Activated CD4-positive, CD25-positive, alpha-beta regulatory T cell treated with anti-CD3 and anti-CD28 coated beads, Interleukin-2, amount 50 U/mL, for 72 hours (primary cell): ENCODE measurements around the gene GRK6.

Experiments used
- DNase-seq: peaks from one replicate; pipeline ENCODE4 v3.0.0; 2021

The GRK6 gene

DNA sequence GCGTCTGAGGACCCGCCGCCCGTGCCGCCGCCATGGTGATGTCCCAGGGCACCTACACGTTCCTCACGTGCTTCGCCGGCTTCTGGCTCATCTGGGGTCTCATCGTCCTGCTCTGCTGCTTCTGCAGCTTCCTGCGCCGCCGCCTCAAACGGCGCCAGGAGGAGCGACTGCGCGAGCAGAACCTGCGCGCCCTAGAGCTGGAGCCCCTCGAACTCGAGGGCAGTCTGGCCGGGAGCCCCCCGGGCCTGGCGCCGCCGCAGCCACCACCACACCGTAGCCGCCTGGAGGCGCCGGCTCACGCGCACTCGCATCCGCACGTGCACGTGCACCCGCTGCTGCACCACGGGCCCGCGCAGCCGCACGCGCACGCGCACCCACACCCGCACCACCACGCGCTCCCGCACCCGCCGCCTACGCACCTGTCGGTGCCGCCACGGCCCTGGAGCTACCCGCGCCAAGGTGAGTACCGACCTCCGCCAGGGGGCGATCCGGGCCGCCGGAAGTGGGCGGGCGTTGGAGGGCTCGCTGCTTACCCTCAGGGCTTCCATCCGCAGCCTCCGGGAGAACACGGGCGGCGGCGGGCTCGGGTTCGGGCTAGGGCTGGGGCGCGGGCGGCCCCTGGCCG lies 28.7 kb downstream of the GRK6 start:
- DNase-seq: peak; percentile 89

DNA sequence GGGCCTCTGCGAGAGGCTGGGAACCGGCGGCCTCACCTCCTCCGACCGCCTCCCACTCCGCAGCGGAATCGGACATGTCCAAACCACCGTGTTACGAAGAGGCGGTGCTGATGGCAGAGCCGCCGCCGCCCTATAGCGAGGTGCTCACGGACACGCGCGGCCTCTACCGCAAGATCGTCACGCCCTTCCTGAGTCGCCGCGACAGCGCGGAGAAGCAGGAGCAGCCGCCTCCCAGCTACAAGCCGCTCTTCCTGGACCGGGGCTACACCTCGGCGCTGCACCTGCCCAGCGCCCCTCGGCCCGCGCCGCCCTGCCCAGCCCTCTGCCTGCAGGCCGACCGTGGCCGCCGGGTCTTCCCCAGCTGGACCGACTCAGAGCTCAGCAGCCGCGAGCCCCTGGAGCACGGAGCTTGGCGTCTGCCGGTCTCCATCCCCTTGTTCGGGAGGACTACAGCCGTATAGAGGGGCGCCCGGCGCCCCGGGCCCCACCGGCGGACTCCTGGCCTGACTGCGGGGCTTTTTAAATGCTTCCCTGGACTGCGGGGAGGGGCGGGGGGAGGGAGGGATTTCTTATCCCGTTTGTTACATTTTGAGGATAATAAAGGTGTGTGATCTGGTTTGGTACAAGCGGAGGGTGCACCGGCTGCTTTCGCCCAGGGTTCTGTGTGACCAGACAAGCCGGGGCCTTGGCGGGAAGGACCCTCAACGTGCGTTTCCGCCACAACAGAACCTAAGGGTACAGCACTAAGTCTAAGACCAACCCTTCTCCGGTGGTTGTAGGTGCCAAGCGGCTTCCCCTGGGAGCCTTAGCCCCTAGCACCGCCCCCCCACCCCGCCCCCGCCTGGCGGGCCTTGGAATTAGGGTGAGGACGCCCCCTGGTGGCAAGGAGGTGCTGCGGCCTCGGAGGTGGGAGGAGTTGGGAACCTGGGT lies 29.4 kb downstream of the GRK6 start:
- DNase-seq: peak; percentile 91

DNA sequence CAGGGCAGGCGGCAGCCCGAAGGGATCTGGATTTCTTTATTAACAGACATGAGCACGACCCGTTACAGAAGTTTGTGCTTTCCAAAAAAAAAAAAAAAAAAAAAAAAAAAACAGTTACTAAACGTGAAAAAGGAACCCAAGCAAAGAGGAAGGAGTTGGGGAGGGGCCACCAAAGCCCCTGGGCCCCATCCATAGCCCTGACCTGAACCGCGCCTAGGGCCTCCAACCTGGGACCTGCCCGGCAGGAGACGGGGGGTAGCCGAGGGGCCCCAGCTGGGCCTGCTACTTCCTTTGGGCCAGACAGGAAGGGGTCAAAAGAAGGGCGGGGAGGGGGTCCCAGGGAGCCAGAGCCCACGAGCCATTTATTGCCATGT lies 30.1 kb downstream of the GRK6 start:
- DNase-seq: no peak

DNA sequence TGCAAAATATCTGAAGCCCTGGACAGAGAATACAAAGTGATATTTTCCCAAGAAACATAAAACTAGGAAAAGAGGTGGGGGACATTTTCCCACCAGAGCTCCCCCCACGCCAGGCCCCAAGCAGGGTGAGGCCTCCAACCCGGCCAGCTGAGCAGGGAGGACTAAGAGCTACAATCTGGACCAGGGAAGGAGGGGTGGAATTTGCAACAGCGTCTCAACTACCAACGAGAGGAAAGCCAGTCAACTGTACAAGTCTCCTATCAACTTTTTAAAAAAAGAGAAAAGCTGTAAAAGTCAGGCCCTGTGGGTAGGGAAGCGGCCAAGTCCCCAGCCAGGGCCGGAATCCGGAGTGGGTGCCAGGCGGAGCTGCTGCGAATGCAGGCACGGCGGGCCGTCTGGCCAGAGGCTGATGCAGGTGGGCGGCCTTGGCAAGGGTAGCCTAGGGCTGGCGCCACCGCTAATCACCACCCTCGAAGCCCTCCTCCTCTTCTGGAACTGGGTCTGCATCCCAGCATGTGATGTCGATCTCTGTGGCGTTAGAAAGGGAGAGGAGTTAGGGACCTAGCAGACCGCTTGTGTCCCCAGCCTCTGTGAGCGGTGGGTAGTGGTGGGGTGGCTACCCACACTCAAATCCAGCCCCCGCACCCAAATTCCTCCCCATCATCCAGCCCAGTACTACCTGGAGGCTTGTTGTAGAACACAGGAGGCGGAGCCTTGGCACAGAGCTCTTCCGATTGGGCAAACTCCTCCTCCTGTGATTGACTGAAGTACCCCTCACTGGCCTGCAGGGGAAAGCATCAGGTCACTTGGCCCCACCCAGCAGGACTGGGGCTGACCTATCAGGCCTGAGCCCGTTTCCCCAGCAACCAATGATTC lies 30.7 kb downstream of the GRK6 start:
- DNase-seq: no peak

DNA sequence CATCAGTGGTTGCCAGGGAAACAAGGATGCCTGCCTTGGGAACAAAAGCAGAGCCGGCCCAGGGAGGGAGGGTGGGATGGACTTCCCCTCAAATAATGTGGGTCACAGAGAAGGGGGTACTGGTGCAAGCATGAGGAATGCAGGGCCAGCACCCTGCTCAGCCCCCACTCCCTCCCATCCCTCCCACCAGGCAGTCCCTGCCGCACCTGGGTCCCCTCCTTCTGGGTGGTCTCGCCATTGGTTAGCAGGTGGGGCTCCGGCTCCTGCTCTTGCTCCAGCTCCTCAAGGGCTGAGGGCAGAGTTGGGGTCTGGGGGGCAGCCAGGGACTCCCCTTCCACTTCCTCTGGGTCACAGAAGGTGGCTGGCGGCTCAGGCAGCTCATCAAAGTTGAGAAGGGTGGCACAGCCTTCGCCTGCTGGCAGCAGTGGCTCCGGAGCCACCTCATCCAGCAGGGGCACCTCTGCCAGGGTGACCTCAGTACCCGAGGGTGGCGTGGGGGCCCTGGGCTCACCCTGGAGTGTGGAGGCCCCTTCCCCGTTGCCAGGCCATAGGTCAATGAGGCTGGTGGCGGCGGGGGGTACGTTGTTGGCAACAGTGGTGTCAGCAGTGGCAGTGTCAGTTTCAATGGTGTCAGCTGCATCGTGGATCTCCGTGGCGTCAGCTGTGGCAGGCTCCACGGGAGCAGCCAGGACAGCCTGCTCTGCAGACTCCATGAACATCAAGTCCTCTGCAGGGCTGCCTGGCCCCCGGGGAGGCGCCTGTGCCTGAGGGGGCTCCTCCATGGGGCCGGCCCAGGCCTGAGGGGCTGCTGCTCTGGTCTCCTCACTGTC lies 31.6 kb downstream of the GRK6 start:
- DNase-seq: no peak

DNA sequence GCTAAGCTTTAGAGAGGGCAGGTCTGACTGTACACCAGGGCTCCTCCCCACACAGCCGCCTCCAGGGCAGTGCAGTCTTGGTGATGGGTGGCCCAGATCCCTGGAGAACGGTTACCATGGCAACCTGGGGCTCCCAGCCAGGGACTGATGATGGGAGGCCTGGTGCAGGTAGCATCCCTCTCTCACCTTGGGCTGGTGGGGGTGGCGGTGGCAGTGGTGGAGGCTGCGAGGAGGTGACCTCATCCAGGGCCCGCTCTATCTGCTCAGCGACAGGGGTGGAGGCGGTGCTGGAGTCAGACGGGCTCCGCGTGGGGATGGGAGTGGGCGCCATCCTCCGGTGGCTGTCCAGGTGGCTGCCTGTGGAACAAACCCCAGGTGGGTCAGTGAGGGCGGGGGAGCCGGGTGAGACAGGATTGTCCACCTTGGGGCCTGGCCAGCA lies 32.5 kb downstream of the GRK6 start:
- DNase-seq: no peak

DNA sequence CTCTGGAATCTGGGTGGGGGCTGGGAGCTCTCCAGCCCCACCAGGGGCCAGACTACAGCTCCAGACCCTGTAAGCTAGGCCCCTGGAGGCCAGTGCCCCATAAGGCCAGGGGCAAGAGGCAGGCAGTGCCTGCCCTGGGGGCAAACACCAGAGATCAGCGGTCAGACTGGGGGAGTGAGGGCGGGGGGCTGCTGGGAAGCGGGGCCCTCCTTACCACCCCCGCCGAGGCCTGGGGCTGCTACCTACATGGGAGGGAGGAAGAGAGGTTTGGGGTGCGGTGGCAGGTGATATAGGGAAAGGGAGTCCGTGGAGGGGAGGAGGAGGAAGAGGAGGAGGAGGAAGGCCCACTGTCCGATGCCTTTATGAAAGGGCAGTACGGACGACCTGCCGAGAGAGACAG lies 32.9 kb downstream of the GRK6 start:
- no peak for DNase-seq

DNA sequence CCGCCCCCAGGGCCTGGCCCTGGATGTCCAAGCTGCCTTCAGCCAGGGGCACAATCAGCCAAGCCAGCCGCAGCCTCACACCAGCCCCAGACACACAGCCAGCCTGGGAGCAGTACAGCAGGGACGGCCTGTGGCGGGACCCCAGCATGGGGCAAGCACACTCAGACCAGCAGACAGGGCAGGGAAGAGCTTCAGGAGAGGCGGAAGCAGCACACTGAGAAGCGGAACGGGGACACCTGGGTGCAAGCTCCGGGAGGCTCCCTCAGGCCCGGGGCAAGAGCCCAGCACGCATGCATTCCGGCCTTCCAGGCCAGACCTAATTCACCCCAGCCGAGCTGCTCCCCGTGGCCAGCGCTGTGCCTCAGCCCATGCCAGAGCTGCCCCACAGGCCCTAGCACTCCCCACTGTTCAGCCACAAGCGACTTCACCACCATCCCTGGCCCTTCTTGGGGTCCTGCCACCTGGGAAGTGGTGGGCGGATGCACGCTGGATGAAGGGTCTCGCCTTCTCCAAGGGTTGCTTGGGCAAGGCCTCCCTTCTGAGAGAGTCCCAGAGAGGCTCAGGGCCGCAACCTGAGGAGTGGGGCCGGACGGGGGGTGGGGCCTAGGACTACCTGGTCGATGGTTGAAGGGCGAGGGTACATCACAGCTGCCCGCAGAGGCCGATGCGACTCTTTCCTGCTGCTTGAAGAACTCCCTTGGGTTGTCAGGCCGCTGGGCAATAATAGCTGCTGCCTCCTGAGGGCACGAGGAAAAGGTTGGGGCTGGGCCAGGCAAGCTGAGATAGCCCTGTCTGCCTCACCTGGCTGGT lies 33.5 kb downstream of the GRK6 start:
- no peak for DNase-seq

DNA sequence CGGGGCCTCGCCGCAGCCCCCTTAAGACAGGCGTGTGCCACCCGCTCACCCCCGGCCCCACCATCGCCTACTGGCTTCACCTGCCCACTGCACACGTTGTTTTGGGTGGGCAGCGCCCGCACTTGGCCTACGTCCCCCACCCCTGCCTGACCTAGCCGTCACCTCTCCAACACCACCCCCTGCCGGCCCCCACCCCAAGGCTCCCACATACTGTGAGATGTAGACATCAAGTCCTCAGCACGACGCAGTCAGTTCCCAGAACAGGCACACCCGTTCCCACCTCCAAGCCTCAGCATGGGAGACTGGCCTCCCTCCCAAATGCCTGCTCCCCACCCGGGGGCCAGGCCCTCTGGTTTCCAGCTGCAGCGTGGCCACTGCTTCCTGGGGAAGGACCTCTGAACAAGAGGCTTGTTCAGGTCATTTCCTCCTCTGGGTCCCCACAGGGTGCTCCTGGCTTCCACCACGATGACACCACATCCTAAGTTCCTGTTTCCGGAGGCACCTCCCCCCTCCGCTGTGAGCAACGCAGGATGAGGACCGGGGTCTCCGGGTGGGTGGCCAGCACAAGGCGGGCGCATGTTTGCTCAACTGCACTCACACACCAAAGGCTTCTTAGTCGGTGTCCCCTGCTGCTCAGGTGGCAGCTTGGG lies 35.7 kb downstream of the GRK6 start:
- no peak for DNase-seq

DNA sequence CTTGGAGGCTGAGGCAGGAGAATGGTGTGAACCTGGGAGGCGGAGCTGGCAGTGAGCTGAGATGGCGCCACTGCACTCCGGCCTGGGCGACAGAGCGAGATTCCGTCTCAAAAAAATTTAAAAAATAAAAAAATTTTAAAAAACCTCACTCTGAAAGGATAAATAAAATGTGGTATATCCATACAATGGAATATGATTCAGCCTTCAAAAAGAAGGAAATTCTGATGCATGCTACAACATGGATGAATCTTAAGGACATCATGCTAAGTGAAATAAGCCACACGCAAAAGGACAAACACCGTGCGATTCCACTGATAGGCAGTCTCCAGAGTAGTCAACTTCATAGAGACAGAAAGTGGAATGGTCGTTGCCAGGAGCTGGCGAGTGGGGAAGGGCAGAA lies 38.6 kb downstream of the GRK6 start:
- DNase-seq: no peak

DNA sequence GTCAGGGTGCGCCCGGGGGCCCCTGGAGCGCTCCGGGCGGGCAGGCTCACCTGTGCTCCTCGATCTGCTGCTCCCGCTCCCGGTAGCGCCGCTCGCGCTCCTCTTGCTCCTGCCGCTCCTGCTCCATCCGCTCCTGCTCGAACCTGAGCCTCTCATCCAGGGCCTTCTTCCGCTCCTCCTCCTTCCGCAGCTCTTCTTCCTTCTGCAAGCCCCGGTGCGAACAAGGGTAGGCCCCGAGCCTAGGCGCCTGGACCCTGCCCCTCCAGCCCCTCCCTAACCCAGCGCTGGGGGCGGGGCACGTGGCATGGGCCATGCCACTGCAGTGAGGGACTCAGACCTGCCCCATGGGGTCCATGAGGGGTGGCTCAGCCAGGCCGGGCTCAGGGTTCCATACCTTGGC lies 40.4 kb downstream of the GRK6 start:
- no peak for DNase-seq

DNA sequence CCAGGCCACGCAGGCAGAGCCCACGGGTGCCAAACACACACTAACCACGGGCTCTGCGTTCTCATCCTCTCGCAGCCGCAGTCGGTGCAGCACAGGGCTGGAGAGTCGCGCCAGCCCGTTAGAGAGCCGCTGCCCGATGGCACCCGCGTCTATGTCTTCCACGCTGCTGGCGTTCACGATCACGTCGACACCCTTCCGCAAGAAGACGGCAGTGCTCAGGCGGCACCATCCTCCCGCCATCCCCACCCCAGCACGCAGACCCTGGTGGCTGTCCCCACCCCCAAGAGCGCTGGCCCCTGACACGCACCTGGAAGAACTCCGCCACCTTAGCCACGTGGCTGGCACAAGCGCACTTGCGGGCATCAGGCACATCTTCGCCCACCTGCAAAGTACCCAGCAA lies 41.0 kb downstream of the GRK6 start:
- no peak for DNase-seq

DNA sequence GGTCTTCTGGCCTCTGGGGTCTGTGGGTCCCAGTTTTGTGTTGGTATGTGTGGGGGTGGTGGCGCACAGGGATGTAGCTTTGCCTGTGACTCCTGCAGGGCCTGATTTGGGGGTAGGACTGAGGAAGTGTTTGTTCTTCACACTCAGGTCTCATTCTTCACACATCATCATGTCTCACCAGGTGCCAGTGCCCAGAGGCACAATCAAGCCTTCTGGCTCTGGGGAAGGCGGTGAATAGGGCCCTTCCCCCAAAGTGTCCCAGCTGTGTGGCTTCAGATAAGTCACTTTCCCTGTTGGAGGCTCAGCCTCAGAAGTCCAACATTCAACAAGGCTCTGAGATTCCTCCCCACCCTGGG lies 41.8 kb downstream of the GRK6 start:
- DNase-seq: no peak

DNA sequence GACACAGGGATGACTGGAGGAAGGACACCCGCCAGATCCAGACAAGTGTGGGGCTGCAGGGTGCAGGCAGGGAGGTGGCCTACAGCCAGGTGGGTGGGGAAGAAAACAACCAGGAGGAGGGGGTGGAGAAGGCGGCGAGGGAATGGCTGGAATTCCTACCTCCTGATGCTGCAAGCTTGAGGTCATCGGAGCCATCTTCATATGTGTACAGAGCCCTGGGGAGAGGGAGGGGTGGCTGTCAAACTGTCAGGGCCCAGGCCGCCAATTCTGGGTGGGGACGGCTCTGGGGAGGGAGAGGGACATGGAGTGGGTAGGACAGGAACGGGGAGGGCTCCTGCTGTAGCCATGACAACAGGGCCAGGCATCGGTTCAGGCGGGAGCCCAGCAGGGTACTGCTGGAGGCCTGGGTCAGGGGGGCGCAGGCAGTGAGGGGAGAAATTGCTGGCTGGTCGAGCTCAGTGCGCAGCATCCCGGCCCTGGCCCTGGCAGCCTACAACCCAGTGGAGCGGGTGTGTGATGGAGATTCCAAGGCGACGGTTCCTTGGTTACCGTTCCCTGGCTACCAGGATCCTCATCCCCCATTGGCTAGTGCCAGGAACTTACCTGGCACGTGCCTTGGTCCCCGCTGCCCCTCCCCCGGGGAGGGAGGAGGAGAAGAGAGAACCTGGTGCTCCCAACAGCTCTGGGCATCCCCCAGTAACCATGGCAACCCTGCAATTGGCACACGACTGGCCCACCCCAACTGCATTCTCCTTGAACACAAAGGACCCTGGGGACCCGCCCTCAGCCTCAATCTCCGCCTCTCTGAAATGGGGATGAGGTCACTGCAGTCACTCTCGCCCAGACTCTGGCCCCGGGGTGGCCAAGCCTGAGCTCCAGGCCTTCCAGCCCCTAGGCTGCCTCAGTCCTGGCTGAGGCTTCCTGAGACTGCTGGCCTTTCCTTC lies 42.5 kb downstream of the GRK6 start:
- DNase-seq: no peak

DNA sequence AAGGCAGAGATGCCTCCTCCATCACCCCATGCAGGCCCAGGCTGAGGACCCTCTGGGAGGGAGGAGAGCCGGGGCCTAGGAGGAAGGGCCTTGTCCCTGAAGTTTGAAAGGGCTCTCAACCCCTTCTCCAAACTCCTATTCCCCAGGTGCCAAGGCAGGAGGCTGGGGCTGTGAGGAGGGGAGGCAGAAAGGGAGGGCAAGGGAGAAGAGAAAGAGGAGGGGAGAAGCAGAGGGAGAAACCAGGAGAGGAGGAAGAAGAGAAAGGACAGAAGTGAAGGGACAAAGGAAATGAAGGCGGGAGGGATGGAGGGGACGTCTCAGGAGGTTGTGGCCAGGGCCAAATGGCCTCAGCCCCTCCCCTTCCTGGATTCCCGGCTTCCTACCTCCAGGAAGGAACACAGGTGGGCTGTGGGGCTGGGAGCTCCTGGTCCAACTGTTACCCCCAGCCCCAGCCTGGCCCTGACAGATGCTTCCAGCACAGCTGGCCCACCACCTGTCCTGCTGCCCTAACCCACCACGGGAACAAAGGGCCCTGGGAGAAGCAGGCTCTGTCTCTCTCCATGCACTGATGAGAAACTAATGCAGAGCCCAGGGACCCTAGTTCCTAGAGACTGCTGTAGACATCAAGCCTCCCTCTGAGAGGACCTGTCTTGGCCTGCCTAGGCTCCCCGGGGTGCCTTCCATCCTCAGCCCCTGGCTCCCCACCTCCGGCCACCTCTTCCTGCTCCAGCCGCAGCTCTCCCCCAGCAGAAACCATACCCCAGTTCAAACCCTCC lies 43.5 kb downstream of the GRK6 start:
- no peak for DNase-seq

DNA sequence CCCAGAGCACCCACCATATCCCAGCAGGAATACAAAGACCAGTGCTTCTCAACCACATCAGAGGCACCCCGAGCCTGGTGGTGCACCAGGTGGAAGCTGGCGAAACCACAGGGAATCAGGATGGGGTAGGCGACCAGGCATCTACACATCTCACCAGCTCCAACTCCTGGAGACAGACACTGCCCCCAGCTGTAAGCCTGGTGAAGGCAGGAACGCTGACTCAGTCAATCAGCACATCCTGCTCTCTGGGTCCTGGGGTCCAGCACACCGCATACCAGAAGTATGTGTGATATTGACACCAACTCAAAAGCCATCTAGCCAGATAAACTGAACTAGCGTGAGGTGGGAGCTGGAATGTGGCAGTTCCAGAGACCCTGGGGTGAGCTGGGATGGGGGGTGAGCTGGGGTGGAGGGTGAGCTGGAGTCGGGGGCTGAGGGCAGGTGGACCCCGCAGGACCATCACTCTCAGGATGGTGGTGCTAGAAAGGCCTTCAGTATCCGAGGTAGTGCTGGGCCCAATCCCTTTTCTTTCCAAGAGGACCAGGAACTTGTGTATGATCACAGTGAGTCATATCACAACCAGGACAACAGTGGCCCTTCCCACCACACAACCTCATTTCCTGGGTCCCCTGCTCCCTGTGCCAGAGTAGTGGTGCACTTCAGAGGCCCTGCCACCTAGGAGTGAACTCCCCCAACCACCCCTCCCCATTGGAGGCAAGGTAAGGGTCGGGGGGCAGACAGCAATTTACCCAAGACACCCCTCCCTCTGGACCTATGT lies 44.5 kb downstream of the GRK6 start:
- DNase-seq: no peak

DNA sequence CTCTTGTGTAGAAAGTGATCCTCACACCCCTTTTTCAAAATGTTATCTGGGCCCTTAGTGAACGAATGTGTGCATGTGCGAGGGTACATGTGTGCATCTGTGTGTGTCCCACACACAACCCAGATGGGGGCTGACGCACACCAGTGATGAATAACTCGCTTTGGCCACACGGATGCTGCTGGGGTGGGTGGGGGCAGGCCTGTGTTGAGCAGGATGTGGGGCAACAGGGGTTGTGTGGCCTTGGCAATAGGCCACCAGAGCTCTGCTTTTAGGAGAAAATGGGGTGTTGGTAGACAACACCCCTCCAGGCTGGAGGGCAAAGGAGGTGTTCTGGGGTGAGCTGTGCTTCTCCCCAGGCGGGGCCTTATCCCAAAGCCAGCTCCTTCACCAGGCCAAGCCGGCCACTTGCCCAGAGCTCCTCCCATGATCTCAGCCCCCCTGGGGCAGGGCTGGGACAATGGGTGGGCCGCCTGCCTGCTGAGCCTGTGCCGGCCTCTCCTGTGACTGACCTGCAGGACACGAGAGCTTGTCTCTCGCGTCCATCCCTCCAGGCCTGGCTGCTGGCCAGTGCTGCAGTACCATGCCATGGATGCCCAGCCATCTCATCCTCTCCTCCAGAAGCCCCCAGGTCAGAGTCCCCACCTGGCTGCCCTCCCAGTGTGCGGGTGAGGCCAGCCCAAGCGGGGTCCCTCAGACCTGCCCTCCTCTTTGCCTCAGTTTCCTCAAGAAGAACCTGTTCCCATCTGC lies 45.3 kb downstream of the GRK6 start:
- no peak for DNase-seq
